BE2C (cell line): ENCODE results near the gene TRIM50.

Experiments
- DNase-seq: peaks from one replicate; pipeline ENCODE4 v3.0.0-alpha.2; 2020
- H3K27me3 ChIP-seq: fragments of 250-450 bp; sonication (Bioruptor Pico); 2 replicates; pipeline ENCODE4 v1.5.1; 2020; ENCODE audit warnings: mild to moderate bottlenecking
- H3K36me3 ChIP-seq: fragments of 250-450 bp; sonication (Bioruptor Pico); 2 replicates; pipeline ENCODE4 v1.5.1; 2020; ENCODE audit warnings: mild to moderate bottlenecking
- H3K4me1 ChIP-seq: fragments of 250-450 bp; sonication (Bioruptor Pico); 2 replicates; pipeline ENCODE4 v1.5.1; 2020
- H3K4me3 ChIP-seq: 2 replicates; pipeline ENCODE4 v1.5.1; 2011; ENCODE audit warnings: low read depth, low read length
- H3K9me3 ChIP-seq: fragments of 250-450 bp; sonication (Bioruptor Pico); 2 replicates; pipeline ENCODE4 v1.5.1; 2020
- CTCF ChIP-seq: IDR thresholded peaks from 2 replicates; pipeline ENCODE4 v1.5.1; 2012; ENCODE audit warnings: mild to moderate bottlenecking, low read depth, low read length

TRIM50 gene

DNA sequence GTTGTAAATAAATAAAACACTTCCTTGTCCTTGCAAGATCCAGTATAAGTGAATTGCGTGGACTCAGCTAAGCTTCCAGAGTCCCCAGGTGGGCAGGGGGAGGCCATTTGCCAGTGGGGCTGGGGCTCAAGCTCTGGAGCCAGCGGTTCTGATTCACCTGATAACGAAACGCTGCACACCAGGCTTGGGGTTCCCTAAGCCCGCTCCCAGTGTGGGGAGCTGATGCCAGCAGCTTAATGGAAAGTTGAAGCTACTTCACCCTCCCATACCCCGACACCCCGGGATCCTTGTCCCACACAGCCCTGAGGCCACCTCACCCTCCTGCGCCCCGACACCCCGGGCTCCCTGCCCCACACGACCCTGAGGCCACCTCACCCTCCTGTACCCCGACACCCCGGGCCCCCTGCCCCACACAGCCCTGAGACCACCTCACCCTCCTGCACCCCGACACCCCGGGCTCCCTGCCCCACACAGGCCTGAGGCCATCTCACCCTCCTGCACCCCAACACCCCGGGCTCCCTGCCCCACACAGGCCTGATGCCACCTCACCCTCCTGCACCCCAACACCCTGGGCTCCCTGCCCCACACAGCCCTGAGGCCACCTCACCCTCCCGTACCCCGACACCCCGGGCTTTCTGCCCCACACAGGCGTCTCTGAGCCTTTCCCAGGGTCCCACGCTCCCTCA is 30.9 kb upstream of the TRIM50 start:
- no peak overlapping the region for H3K4me3 ChIP-seq
- no peak for DNase-seq
- H3K27me3 ChIP-seq = no peaks in the 10 kb centered on the region
- TF ChIP-seq CTCF = no peak
- no peaks in the 10 kb centered on the region for H3K4me1 ChIP-seq
- H3K36me3 ChIP-seq = no peaks in the 10 kb centered on the region
- H3K9me3 ChIP-seq = no peaks in the 10 kb centered on the region

DNA sequence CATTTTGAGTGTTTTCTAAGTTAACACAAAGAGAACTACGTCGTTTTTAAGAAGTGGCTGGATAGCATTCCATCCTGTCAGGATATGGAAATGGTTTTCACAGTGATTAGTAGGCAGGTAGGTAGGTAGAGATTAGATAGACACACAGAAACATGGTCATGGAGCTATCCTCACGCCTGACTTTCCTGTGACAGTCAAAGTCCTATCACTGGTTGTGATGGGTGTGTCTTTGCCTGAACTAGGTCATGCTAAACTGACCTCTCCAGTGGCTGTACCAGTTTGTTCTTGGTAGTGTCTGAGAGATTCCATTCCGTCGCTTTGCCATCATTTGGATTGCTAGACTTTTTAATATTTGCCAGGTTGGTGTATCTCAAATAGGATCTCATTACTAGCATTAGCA is 28.3 kb upstream of the TRIM50 start:
- H3K9me3 ChIP-seq = no peaks in the 10 kb centered on the region
- H3K4me1 ChIP-seq = no peaks in the 10 kb centered on the region
- H3K27me3 ChIP-seq = no peaks in the 10 kb centered on the region
- no peak overlapping the region for H3K4me3 ChIP-seq
- H3K36me3 ChIP-seq = no peaks in the 10 kb centered on the region
- no peak for DNase-seq
- no peak for TF ChIP-seq CTCF

GRCh38 chr7:73354821-73355220 is 26.9 kb upstream of the TRIM50 start:
- Histone ChIP-seq H3K9me3 (no peaks in the 10 kb centered on the region), H3K4me3 (no peak overlapping the region), H3K4me1 (no peaks in the 10 kb centered on the region), H3K36me3 (no peaks in the 10 kb centered on the region), H3K27me3 (no peaks in the 10 kb centered on the region)
- TF ChIP-seq CTCF = no peak
- no peak for DNase-seq

DNA sequence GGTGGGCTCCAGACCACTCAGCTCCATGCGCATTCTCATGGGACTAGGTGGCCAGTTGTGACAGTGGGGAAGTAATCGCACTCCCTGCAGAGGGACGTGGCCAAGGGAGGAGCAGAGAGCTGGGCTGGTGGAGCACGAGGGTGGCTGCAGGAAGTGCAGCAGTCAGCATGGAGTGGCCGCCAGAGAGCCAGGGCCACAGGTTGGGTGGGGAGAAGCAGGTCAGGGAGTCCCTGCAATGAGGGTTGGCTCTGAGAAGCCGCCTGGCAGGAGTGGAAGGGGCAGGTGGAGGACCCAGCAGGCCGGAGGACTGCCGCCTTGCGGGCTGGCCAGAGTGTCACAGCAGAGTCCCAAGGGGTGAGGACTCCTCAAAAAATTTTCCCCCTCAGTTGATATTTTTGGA is 26.3 kb upstream of the TRIM50 start:
- no peak overlapping the region for H3K4me3 ChIP-seq
- H3K4me1 ChIP-seq = no peaks in the 10 kb centered on the region
- H3K36me3 ChIP-seq = no peaks in the 10 kb centered on the region
- no peaks in the 10 kb centered on the region for H3K27me3 ChIP-seq
- DNase-seq = no peak
- H3K9me3 ChIP-seq = no peaks in the 10 kb centered on the region
- TF ChIP-seq CTCF = no peak

GRCh38 chr7:73353243-73353642 is 25.4 kb upstream of the TRIM50 start:
- Histone ChIP-seq H3K4me1 (no peaks in the 10 kb centered on the region), H3K4me3 (no peak overlapping the region), H3K27me3 (no peaks in the 10 kb centered on the region), H3K36me3 (no peaks in the 10 kb centered on the region), H3K9me3 (no peaks in the 10 kb centered on the region)
- no peak for TF ChIP-seq CTCF
- no peak for DNase-seq

DNA sequence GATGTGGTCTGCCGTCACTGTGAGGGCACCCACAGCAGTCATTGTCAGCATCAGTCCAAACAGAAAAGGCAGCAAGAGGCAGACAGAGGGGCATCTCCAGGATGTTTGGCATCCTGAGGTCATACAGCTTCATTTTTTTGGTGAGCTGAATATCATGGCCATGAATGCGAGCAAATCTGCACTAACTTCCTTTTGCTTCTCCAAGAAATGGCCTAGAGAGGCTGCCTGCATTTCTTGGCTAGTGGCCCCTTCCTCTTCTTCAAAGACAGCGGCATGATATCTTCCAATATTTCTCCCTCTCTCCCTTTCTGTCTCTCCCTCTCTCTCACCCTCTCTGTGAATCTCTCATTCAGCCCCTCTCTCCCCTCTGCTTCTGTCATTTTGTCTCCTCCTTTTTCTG is 24.9 kb upstream of the TRIM50 start:
- Histone ChIP-seq H3K4me3 (no peak overlapping the region), H3K4me1 (no peaks in the 10 kb centered on the region), H3K9me3 (no peaks in the 10 kb centered on the region), H3K36me3 (no peaks in the 10 kb centered on the region), H3K27me3 (no peaks in the 10 kb centered on the region)
- no peak for DNase-seq
- no peak for TF ChIP-seq CTCF
